ENCODE results near the gene ZIC4.

- TF ChIP-seq RXRA (IDR thresholded peaks at IDR 0.05; ENCODE audit: borderline replicate concordance, low read depth) (no peak), NFIC (IDR thresholded peaks at IDR 0.05; ENCODE audit: borderline replicate concordance) (no peak), SMC3 (IDR thresholded peaks at IDR 0.05; ENCODE audit: low read depth, low read length) (no peak), CTCF (IDR thresholded peaks at IDR 0.05) (no peak), EZH2phosphoT487 (IDR thresholded peaks at IDR 0.05; ENCODE audit: borderline replicate concordance, low read depth) (no peak)
Observed at GRCh38 chr3:147354623-147355022, 51.7 kb downstream of the ZIC4 start.
